Activated CD8-positive, alpha-beta memory T cell treated with anti-CD3 and anti-CD28 coated beads, Interleukin-2, amount 10 ng/mL, durations not matched to agents 7 days and 5 days (primary cell): ENCODE measurements around the gene ASPSCR1. TPM values are rescaled to one million over a fixed set of nuclear protein-coding genes. Genes with fewer than 3 reads are reported as not detected.

Source experiments
- ATAC-seq: fragments of 150-1000 bp; cut with Tn5 transposase; one replicate; pipeline ENCODE4 v1.10.0; 2021; ENCODE audit warnings: moderate library complexity
- CTCF ChIA-PET: fragments of 350-600 bp; sonication (Branson Sonifier 250); formaldehyde crosslinking; loops from one replicate; lab custom pipeline; 2021; ENCODE audit warnings: antibody characterized with exemption; lab: Charles Lee
- DNase-seq: peaks from one replicate; pipeline ENCODE4 v3.0.0-alpha.2; 2020
- H3K27ac Mint-ChIP-seq: one replicate; pipeline ENCODE4 v1.8.0; 2021; ENCODE audit warnings: mild to moderate bottlenecking, mixed read lengths
- H3K27me3 Mint-ChIP-seq: one replicate; pipeline ENCODE4 v1.8.0; 2021; ENCODE audit warnings: mixed read lengths
- H3K36me3 Mint-ChIP-seq: one replicate; pipeline ENCODE4 v1.8.0; 2021; ENCODE audit warnings: mild to moderate bottlenecking, mixed read lengths
- H3K4me1 Mint-ChIP-seq: one replicate; pipeline ENCODE4 v1.8.0; 2021; ENCODE audit warnings: mixed read lengths
- H3K4me3 Mint-ChIP-seq: one replicate; pipeline ENCODE4 v1.8.0; 2021; ENCODE audit warnings: mild to moderate bottlenecking, moderate library complexity, mixed read lengths
- H3K9me3 Mint-ChIP-seq: one replicate; pipeline ENCODE4 v1.8.0; 2022; ENCODE audit warnings: low read depth, mixed read lengths
- total RNA-seq, 2 experiments: library from RNA; stranded (reverse); gene quantifications; one replicate each; pipeline ENCODE4 v1.2.3, GENCODE V29; 2021

Gene ASPSCR1, protein sequence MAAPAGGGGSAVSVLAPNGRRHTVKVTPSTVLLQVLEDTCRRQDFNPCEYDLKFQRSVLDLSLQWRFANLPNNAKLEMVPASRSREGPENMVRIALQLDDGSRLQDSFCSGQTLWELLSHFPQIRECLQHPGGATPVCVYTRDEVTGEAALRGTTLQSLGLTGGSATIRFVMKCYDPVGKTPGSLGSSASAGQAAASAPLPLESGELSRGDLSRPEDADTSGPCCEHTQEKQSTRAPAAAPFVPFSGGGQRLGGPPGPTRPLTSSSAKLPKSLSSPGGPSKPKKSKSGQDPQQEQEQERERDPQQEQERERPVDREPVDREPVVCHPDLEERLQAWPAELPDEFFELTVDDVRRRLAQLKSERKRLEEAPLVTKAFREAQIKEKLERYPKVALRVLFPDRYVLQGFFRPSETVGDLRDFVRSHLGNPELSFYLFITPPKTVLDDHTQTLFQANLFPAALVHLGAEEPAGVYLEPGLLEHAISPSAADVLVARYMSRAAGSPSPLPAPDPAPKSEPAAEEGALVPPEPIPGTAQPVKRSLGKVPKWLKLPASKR
- 10 to 100 TPM; 29.5 to 31.4 TPM for total RNA-seq

- Mint-ChIP-seq H3K27me3 (peaks cover 5% of the 10 kb centered on the region), H3K27ac (peak within 1 kb of the TSS; percentile 98), H3K9me3 (no peaks in the 10 kb centered on the region), H3K4me1 (peaks cover 29% of the 10 kb centered on the region), H3K4me3 (peak within 1 kb of the TSS; percentile 93), H3K36me3 (peaks cover 1% of the 10 kb centered on the region)
- peak; percentile 91 for DNase-seq
- ATAC-seq = peak; percentile 89
- CTCF ChIA-PET = interaction anchor here (0.7 to 3.0 kb wide), 5 partner anchors 11 to 45 kb away, joined by 3 to 22 read pairs (median 5); partner anchors contain the start of genes CENPX and LRRC45
Measured at GRCh38 chr17:81977211-81977808, at the start of gene ASPSCR1. ASPSCR1 (plus strand) TSS chr17:81977629; CDS start chr17:81977647, 18 bp downstream.

- Mint-ChIP-seq H3K9me3 (no peaks in the 10 kb centered on the region), H3K27me3 (peaks cover 2% of the 10 kb centered on the region)
Measured at GRCh38 chr17:81927653-81928543, 49.5 kb upstream of the ASPSCR1 start, which contains the start of gene MAFG. MAFG (minus strand) TSS chr17:81927735; CDS start chr17:81923185, 4,550 bp downstream.

GRCh38 chr17:81928544-81929252, 48.7 kb upstream of the ASPSCR1 start:
- ATAC-seq = no peak
- Mint-ChIP-seq H3K27ac (no peak overlapping the region), H3K36me3 (no peaks in the 10 kb centered on the region), H3K27me3 (peaks cover 2% of the 10 kb centered on the region), H3K4me1 (peaks cover 32% of the 10 kb centered on the region), H3K4me3 (peak overlapping the region; percentile 57), H3K9me3 (no peaks in the 10 kb centered on the region)
- CTCF ChIA-PET = interaction anchor here (1.0 to 3.6 kb wide), 7 partner anchors 8 to 197 kb away, joined by 3 to 26 read pairs (median 7); partner anchors contain the start of genes ANAPC11, CENPX, LRRC45 and PYCR1
- no peak for DNase-seq

More at GRCh38 chr17:81927653-81928543, 49.5 kb upstream of the ASPSCR1 start, which contains the start of gene MAFG:
- DNase-seq (peak; percentile 93), ATAC-seq (peak; percentile 76)
- Mint-ChIP-seq H3K4me3 (peak within 1 kb of the TSS; percentile 79), H3K4me1 (peaks cover 28% of the 10 kb centered on the region), H3K27ac (peak within 1 kb of the TSS; percentile 85), H3K36me3 (no peaks in the 10 kb centered on the region)
- CTCF ChIA-PET = interaction anchor here (0.7 to 3.6 kb wide), 13 partner anchors 9 to 197 kb away, joined by 3 to 26 read pairs (median 6); partner anchors contain the start of genes ANAPC11, CENPX, DCXR and LRRC45

GRCh38 chr17:81929253-81930141, 47.9 kb upstream of the ASPSCR1 start:
- no peak for ATAC-seq
- CTCF ChIA-PET = interaction anchor here (1.8 to 2.3 kb wide), 3 partner anchors 30 to 101 kb away, joined by 6 to 14 read pairs (median 10); partner anchors contain the start of gene ANAPC11
- H3K27ac Mint-ChIP-seq = no peak overlapping the region
- peaks cover 2% of the 10 kb centered on the region for H3K27me3 Mint-ChIP-seq
- no peaks in the 10 kb centered on the region for H3K36me3 Mint-ChIP-seq
- no peaks in the 10 kb centered on the region for H3K9me3 Mint-ChIP-seq
- H3K4me3 Mint-ChIP-seq = peak overlapping the region; percentile 24
- no peak for DNase-seq
- H3K4me1 Mint-ChIP-seq = peaks cover 30% of the 10 kb centered on the region

DNA sequence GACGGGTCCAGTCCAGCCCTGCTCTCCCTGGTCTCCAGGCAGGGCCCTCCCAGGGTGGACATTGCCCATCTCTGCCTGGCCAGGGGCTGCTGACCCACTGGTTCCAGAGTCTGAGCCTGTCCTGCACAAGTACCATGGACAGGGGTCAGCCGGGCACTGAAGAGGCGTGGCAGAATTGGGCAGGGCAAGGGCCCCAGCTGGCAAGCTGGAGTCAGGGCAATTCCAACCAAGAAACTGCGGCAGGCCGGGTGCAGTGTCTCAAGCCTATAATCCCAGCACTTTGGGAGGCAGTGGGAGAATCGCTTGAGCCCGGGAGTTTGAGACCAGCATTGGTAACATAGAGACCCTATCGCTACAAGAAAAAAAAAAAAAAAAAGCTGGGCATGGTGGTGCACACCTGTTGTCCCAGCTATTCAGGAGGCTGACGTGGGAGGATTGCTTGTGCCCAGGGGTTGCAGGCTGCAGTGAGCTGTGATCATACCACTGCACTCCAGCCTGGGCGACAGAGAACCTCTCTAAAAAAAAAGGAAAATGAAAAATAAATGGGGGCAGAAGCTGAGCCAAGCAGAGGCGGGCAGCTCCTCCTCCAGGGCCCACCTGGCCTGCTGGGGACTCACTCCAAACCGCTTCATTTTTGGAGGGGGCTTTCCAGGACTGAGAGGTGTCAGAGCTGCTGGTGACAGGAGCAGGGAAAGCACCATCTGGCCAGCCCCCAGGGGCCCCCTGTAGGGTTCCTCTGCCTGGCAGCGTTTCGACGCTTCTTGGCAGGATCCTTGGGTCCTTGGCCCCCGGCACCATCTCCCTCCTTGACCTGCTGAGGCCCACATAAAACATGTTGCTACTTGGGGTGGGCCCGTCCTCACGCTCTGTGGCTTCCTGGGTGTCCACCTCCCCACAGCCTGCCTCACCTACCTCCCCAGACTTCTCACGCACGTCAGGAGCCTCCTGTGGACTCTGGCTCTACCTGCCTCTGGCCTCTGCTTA, 47.0 kb upstream of the ASPSCR1 start:
- DNase-seq = no peak
- H3K27me3 Mint-ChIP-seq = peaks cover 2% of the 10 kb centered on the region
- H3K4me3 Mint-ChIP-seq = no peak overlapping the region
- H3K36me3 Mint-ChIP-seq = no peaks in the 10 kb centered on the region
- no peak overlapping the region for H3K27ac Mint-ChIP-seq
- no peak for ATAC-seq
- CTCF ChIA-PET = interaction anchor here (0.6 to 1.8 kb wide), 2 partner anchors 29 to 89 kb away, joined by 3 to 10 read pairs; no protein-coding TSS in a partner anchor
- H3K9me3 Mint-ChIP-seq = no peaks in the 10 kb centered on the region
- peaks cover 25% of the 10 kb centered on the region for H3K4me1 Mint-ChIP-seq

- CTCF ChIA-PET = interaction anchor here (1.8 kb wide), 1 partner anchor 28 kb away, joined by 10 read pairs; no protein-coding TSS in a partner anchor
- H3K4me1 Mint-ChIP-seq = peaks cover 24% of the 10 kb centered on the region
Measured at GRCh38 chr17:81931189-81931556, 46.3 kb upstream of the ASPSCR1 start.

GRCh38 chr17:81931557-81932332, 45.7 kb upstream of the ASPSCR1 start:
- peaks cover 2% of the 10 kb centered on the region for H3K27me3 Mint-ChIP-seq
- H3K9me3 Mint-ChIP-seq = no peaks in the 10 kb centered on the region
- no peak for DNase-seq
- H3K4me1 Mint-ChIP-seq = peaks cover 22% of the 10 kb centered on the region
- H3K4me3 Mint-ChIP-seq = no peak overlapping the region
- ATAC-seq = no peak
- CTCF ChIA-PET = interaction anchor here (1.8 to 2.3 kb wide), 2 partner anchors 28 kb away, joined by 7 to 10 read pairs; no protein-coding TSS in a partner anchor
- H3K36me3 Mint-ChIP-seq = no peaks in the 10 kb centered on the region
- H3K27ac Mint-ChIP-seq = no peak overlapping the region

More at GRCh38 chr17:81931189-81931556, 46.3 kb upstream of the ASPSCR1 start:
- Mint-ChIP-seq H3K9me3 (no peaks in the 10 kb centered on the region), H3K36me3 (no peaks in the 10 kb centered on the region), H3K27me3 (peaks cover 2% of the 10 kb centered on the region), H3K27ac (no peak overlapping the region), H3K4me3 (no peak overlapping the region)
- ATAC-seq (no peak), DNase-seq (no peak)

GRCh38 chr17:81932333-81932983, 45.0 kb upstream of the ASPSCR1 start:
- Mint-ChIP-seq H3K4me3 (no peak overlapping the region), H3K9me3 (no peaks in the 10 kb centered on the region), H3K4me1 (peaks cover 22% of the 10 kb centered on the region), H3K27me3 (peaks cover 2% of the 10 kb centered on the region), H3K36me3 (no peaks in the 10 kb centered on the region), H3K27ac (no peak overlapping the region)
- CTCF ChIA-PET = interaction anchor here (0.7 to 2.3 kb wide), 2 partner anchors 27 to 105 kb away, joined by 3 to 7 read pairs; partner anchors contain the start of gene DCXR
- ATAC-seq (no peak), DNase-seq (no peak)

GRCh38 chr17:81933178-81933699, 44.2 kb upstream of the ASPSCR1 start:
- H3K4me3 Mint-ChIP-seq = no peak overlapping the region
- no peak overlapping the region for H3K27ac Mint-ChIP-seq
- peaks cover 27% of the 10 kb centered on the region for H3K4me1 Mint-ChIP-seq
- DNase-seq (no peak), ATAC-seq (no peak)
- CTCF ChIA-PET = interaction anchor here (0.7 to 2.3 kb wide), 3 partner anchors 26 to 104 kb away, joined by 3 to 7 read pairs (median 5); partner anchors contain the start of genes CENPX and DCXR
- no peaks in the 10 kb centered on the region for H3K9me3 Mint-ChIP-seq
- peaks cover 2% of the 10 kb centered on the region for H3K27me3 Mint-ChIP-seq
- H3K36me3 Mint-ChIP-seq = no peaks in the 10 kb centered on the region
